Measurements from ENCODE around the gene SH2D3A.

SH2D3A gene

GRCh38 chr19:6731822-6732221 lies 35.4 kb downstream of the SH2D3A start:
- Histone ChIP-seq H3K27ac (ENCODE audit: low read depth, low read length, poor library complexity, severe bottlenecking) (no peak overlapping the region), H3K27me3 (ENCODE audit: insufficient read depth, low read length) (no peaks in the 10 kb centered on the region; the same call in 1 of the 2 replicates), H3K4me2 (ENCODE audit: low read length) (no peak overlapping the region), H3K9ac (ENCODE audit: low read length) (no peak overlapping the region), H3K36me3 (ENCODE audit: insufficient read depth, low read length) (no peaks in the 10 kb centered on the region; the same call in 1 of the 2 replicates), H3K9me2 (ENCODE audit: low read depth, low read length) (no peaks in the 10 kb centered on the region), H4K20me1 (ENCODE audit: insufficient read depth, low read length) (no peaks in the 10 kb centered on the region), H3K4me3 (ENCODE audit: low read depth, low read length, poor library complexity, severe bottlenecking) (no peak overlapping the region), H3K4me1 (ENCODE audit: insufficient read depth, low read length, severe bottlenecking) (peaks cover 29% of the 10 kb centered on the region), H3K9me3 (ENCODE audit: low read length) (no peaks in the 10 kb centered on the region), H3K79me2 (ENCODE audit: insufficient read depth, low read length) (no peaks in the 10 kb centered on the region), H2AFZ (ENCODE audit: low read length) (no peak overlapping the region), H3F3A (ENCODE audit: insufficient read depth, low read length) (no peaks in the 10 kb centered on the region)
- TF ChIP-seq, protein P1, sequence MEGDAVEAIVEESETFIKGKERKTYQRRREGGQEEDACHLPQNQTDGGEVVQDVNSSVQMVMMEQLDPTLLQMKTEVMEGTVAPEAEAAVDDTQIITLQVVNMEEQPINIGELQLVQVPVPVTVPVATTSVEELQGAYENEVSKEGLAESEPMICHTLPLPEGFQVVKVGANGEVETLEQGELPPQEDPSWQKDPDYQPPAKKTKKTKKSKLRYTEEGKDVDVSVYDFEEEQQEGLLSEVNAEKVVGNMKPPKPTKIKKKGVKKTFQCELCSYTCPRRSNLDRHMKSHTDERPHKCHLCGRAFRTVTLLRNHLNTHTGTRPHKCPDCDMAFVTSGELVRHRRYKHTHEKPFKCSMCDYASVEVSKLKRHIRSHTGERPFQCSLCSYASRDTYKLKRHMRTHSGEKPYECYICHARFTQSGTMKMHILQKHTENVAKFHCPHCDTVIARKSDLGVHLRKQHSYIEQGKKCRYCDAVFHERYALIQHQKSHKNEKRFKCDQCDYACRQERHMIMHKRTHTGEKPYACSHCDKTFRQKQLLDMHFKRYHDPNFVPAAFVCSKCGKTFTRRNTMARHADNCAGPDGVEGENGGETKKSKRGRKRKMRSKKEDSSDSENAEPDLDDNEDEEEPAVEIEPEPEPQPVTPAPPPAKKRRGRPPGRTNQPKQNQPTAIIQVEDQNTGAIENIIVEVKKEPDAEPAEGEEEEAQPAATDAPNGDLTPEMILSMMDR (IDR thresholded peaks at IDR 0.05; ENCODE audit: low read length) = no peak
- no peak for TF ChIP-seq EZH2 (IDR thresholded peaks at IDR 0.05; ENCODE audit: borderline replicate concordance, low read length)

- Histone ChIP-seq H4K20me1 (ENCODE audit: insufficient read depth, low read length) (no peaks in the 10 kb centered on the region), H3K36me3 (ENCODE audit: insufficient read depth, low read length) (no peaks in the 10 kb centered on the region; the same call in 1 of the 2 replicates), H3K9me2 (ENCODE audit: low read depth, low read length) (no peaks in the 10 kb centered on the region), H3K79me2 (ENCODE audit: insufficient read depth, low read length) (no peaks in the 10 kb centered on the region), H3K4me3 (ENCODE audit: low read depth, low read length, poor library complexity, severe bottlenecking) (no peak overlapping the region), H3K4me2 (ENCODE audit: low read length) (no peak overlapping the region), H3K27me3 (ENCODE audit: insufficient read depth, low read length) (no peaks in the 10 kb centered on the region; the same call in 1 of the 2 replicates), H3K9ac (ENCODE audit: low read length) (no peak overlapping the region), H3K27ac (ENCODE audit: low read depth, low read length, poor library complexity, severe bottlenecking) (no peak overlapping the region), H2AFZ (ENCODE audit: low read length) (no peak overlapping the region), H3K9me3 (ENCODE audit: low read length) (no peaks in the 10 kb centered on the region), H3K4me1 (ENCODE audit: insufficient read depth, low read length, severe bottlenecking) (peaks cover 27% of the 10 kb centered on the region), H3F3A (ENCODE audit: insufficient read depth, low read length) (no peaks in the 10 kb centered on the region)
- TF ChIP-seq EZH2 (IDR thresholded peaks at IDR 0.05; ENCODE audit: borderline replicate concordance, low read length) = no peak
- TF ChIP-seq, protein P1 (IDR thresholded peaks at IDR 0.05; ENCODE audit: low read length) = no peak
Observed at GRCh38 chr19:6730941-6731670, 36.1 kb downstream of the SH2D3A start.

- H3K36me3 ChIP-seq (ENCODE audit: insufficient read depth, low read length) = no peaks in the 10 kb centered on the region; the same call in 1 of the 2 replicates
- H3K9ac ChIP-seq (ENCODE audit: low read length) = no peak overlapping the region
- H3K27ac ChIP-seq (ENCODE audit: low read depth, low read length, poor library complexity, severe bottlenecking) = no peak overlapping the region
- no peaks in the 10 kb centered on the region for H3K79me2 ChIP-seq (ENCODE audit: insufficient read depth, low read length)
- no peaks in the 10 kb centered on the region for H3K9me3 ChIP-seq (ENCODE audit: low read length)
- no peaks in the 10 kb centered on the region for H3K9me2 ChIP-seq (ENCODE audit: low read depth, low read length)
- H3K4me1 ChIP-seq (ENCODE audit: insufficient read depth, low read length, severe bottlenecking) = peaks cover 19% of the 10 kb centered on the region
- H4K20me1 ChIP-seq (ENCODE audit: insufficient read depth, low read length) = no peaks in the 10 kb centered on the region
- no peaks in the 10 kb centered on the region for H3F3A ChIP-seq (ENCODE audit: insufficient read depth, low read length)
- no peaks in the 10 kb centered on the region; the same call in 1 of the 2 replicates for H3K27me3 ChIP-seq (ENCODE audit: insufficient read depth, low read length)
- no peak overlapping the region for H3K4me2 ChIP-seq (ENCODE audit: low read length)
- no peak overlapping the region for H2AFZ ChIP-seq (ENCODE audit: low read length)
- no peak overlapping the region for H3K4me3 ChIP-seq (ENCODE audit: low read depth, low read length, poor library complexity, severe bottlenecking)
- TF ChIP-seq EZH2 (IDR thresholded peaks at IDR 0.05; ENCODE audit: borderline replicate concordance, low read length) = no peak
- TF ChIP-seq, protein P1 (IDR thresholded peaks at IDR 0.05; ENCODE audit: low read length) = no peak
Observed at GRCh38 chr19:6730153-6730804, 37.0 kb downstream of the SH2D3A start.
